GM23338 (cell line): ENCODE results near the gene PTPRN2. TPM values are rescaled to one million over a fixed set of nuclear protein-coding genes. Genes with fewer than 3 reads are reported as not detected.

Experiments
- ATAC-seq: fragments of 200-7000 bp; cut with Tn5 transposase; 3 replicates; pipeline ENCODE4 v1.9.1; 2020
- DNase-seq: peaks from one replicate; pipeline ENCODE4 v3.0.0-alpha.2; 2015; ENCODE audit warnings: low spot score
- H2AFZ ChIP-seq: fragments of 200-600 bp; sonication (generic); 2 replicates; pipeline ENCODE4 v1.8.0; 2016; ENCODE audit warnings: antibody characterized with exemption, mild to moderate bottlenecking, moderate library complexity
- H3F3A ChIP-seq: fragments of 200-600 bp; sonication (generic); replicated peaks from 2 replicates; pipeline ENCODE4 v1.8.0; 2017; ENCODE audit warnings: antibody characterized with exemption, mixed run types, low read depth
- H3K27ac ChIP-seq: fragments of 200-600 bp; sonication (generic); 2 replicates; pipeline ENCODE4 v1.6.1; 2016; ENCODE audit warnings: low read depth
- H3K27me3 ChIP-seq: fragments of 200-600 bp; sonication (generic); 2 replicates; pipeline ENCODE4 v1.8.0; 2016; ENCODE audit warnings: mild to moderate bottlenecking, mixed run types, moderate library complexity; ENCODE audit not compliant: insufficient read depth
- H3K36me3 ChIP-seq: fragments of 200-600 bp; sonication (generic); 2 replicates; pipeline ENCODE4 v1.8.0; 2016; ENCODE audit warnings: mild to moderate bottlenecking; ENCODE audit not compliant: insufficient read depth
- H3K4me1 ChIP-seq: fragments of 200-600 bp; sonication (generic); 2 replicates; pipeline ENCODE4 v1.8.0; 2016; ENCODE audit warnings: mild to moderate bottlenecking, moderate library complexity; ENCODE audit not compliant: insufficient read depth
- H3K4me2 ChIP-seq: fragments of 200-600 bp; sonication (generic); 2 replicates; pipeline ENCODE4 v1.7.1; 2017; ENCODE audit warnings: mixed run types
- H3K4me3 ChIP-seq: fragments of 200-600 bp; sonication (generic); 2 replicates; pipeline ENCODE4 v1.6.1; 2016; ENCODE audit warnings: mixed run types
- H3K79me2 ChIP-seq: fragments of 200-600 bp; sonication (generic); replicated peaks from 2 replicates; pipeline ENCODE4 v1.8.0; 2017; ENCODE audit warnings: mild to moderate bottlenecking; ENCODE audit not compliant: insufficient read depth
- H3K9me2 ChIP-seq: fragments of 200-600 bp; sonication (generic); 2 replicates; pipeline ENCODE4 v1.8.0; 2017; ENCODE audit not compliant: insufficient read depth
- H4K20me1 ChIP-seq: fragments of 200-600 bp; sonication (generic); replicated peaks from 2 replicates; pipeline ENCODE4 v1.8.0; 2017; ENCODE audit warnings: mild to moderate bottlenecking; ENCODE audit not compliant: insufficient read depth
- H3K27ac Mint-ChIP-seq: 2 replicates; pipeline ENCODE4 v1.8.0; 2020; ENCODE audit warnings: inconsistent platforms, mild to moderate bottlenecking, moderate library complexity, mixed read lengths
- H3K27me3 Mint-ChIP-seq: 3 replicates; pipeline ENCODE4 v1.8.0; 2022; ENCODE audit warnings: low read depth, mild to moderate bottlenecking, moderate library complexity, mixed read lengths, inconsistent platforms; ENCODE audit not compliant: insufficient read depth, poor library complexity
- H3K36me3 Mint-ChIP-seq: 3 replicates; pipeline ENCODE4 v1.8.0; 2021; ENCODE audit warnings: low read depth, mild to moderate bottlenecking, inconsistent platforms, moderate library complexity, mixed read lengths
- H3K4me1 Mint-ChIP-seq: 3 replicates; pipeline ENCODE4 v1.8.0; 2020; ENCODE audit warnings: mild to moderate bottlenecking, inconsistent platforms, mixed read lengths
- H3K4me3 Mint-ChIP-seq: 3 replicates; pipeline ENCODE4 v1.8.0; 2021; ENCODE audit warnings: moderate library complexity, mild to moderate bottlenecking, inconsistent platforms, mixed read lengths
- H3K9me3 Mint-ChIP-seq: 3 replicates; pipeline ENCODE4 v1.8.0; 2020; ENCODE audit warnings: moderate library complexity, mild to moderate bottlenecking, inconsistent platforms, mixed read lengths
- CREB1 ChIP-seq: fragments of 250-450 bp; sonication (Bioruptor Pico); IDR thresholded peaks from 2 replicates; pipeline ENCODE4 v1.5.0; 2020; ENCODE audit warnings: low read depth, mild to moderate bottlenecking, moderate library complexity
- CTCF ChIP-seq, 2 experiments: fragments of 200-600 bp in 1 of 2; sonication (generic) in 1 of 2; conservative IDR thresholded peaks; 2 replicates each; pipeline versions ENCODE4 v1.5.1 to v1.6.1; 2016 to 2017; ENCODE audit warnings: antibody characterized with exemption in 2 of 2, low read depth in 2 of 2, mild to moderate bottlenecking in 2 of 2, moderate library complexity in 1 of 2
- ETS1 ChIP-seq: IDR thresholded peaks from 2 replicates; pipeline ENCODE4 v1.6.1; 2016; ENCODE audit warnings: antibody characterized with exemption
- EZH2 ChIP-seq: fragments of 200-600 bp; sonication (generic); IDR thresholded peaks from one replicate; pipeline ENCODE4 v1.8.0; 2017; ENCODE audit warnings: antibody characterized with exemption, mild to moderate bottlenecking, low read depth; ENCODE audit not compliant: unreplicated experiment
- EZH2phosphoT487 ChIP-seq: fragments of 200-600 bp; sonication (generic); IDR thresholded peaks from one replicate; pipeline ENCODE4 v1.8.1; 2018; ENCODE audit warnings: antibody characterized with exemption; ENCODE audit not compliant: unreplicated experiment
- JUNB ChIP-seq: IDR thresholded peaks from one replicate; pipeline ENCODE4 v1.6.1; 2016; ENCODE audit warnings: antibody characterized with exemption; ENCODE audit not compliant: unreplicated experiment
- NANOG ChIP-seq: IDR thresholded peaks from 2 replicates; pipeline ENCODE4 v1.6.1; 2016; ENCODE audit warnings: antibody characterized with exemption, borderline replicate concordance
- POLR2AphosphoS5 ChIP-seq: IDR thresholded peaks from 2 replicates; pipeline ENCODE4 v1.6.1; 2016; ENCODE audit warnings: antibody characterized with exemption, low read depth
- STAT1 ChIP-seq: IDR thresholded peaks from one replicate; pipeline ENCODE4 v1.6.1; 2016; ENCODE audit warnings: antibody characterized with exemption; ENCODE audit not compliant: unreplicated experiment
- ZNF114 ChIP-seq: fragments of 250-450 bp; sonication (Bioruptor Pico); IDR thresholded peaks from 2 replicates; pipeline ENCODE4 v1.5.0; 2020; ENCODE audit warnings: mild to moderate bottlenecking, moderate library complexity
- polyA plus RNA-seq: library from polyadenylated mRNA; unstranded; fragments of >200 nt; fragmentation: Nextera tagmentation; extraction: Ambion mirVana; gene quantifications from 2 replicates; pipeline ENCODE4 v1.2.1, GENCODE V29; 2016
- total RNA-seq: library from RNA; depleted of rRNA; stranded (reverse); fragments of >200 nt; shearing (Covaris generic); gene quantifications from 2 replicates; pipeline ENCODE4 v1.2.3, GENCODE V29; 2014
- TF ChIP-seq, protein P1 (sequence below): IDR thresholded peaks from one replicate; pipeline ENCODE4 v1.6.1; 2018; ENCODE audit warnings: antibody characterized with exemption; ENCODE audit not compliant: unreplicated experiment

Gene PTPRN2
- total and polyA plus RNA-seq, 2 experiments from 2014 or later = 0.87 to 4.0 TPM

GRCh38 chr7:157597562-157597961 lies 990.1 kb downstream of the PTPRN2 start (continued):
- TF ChIP-seq, protein P1, sequence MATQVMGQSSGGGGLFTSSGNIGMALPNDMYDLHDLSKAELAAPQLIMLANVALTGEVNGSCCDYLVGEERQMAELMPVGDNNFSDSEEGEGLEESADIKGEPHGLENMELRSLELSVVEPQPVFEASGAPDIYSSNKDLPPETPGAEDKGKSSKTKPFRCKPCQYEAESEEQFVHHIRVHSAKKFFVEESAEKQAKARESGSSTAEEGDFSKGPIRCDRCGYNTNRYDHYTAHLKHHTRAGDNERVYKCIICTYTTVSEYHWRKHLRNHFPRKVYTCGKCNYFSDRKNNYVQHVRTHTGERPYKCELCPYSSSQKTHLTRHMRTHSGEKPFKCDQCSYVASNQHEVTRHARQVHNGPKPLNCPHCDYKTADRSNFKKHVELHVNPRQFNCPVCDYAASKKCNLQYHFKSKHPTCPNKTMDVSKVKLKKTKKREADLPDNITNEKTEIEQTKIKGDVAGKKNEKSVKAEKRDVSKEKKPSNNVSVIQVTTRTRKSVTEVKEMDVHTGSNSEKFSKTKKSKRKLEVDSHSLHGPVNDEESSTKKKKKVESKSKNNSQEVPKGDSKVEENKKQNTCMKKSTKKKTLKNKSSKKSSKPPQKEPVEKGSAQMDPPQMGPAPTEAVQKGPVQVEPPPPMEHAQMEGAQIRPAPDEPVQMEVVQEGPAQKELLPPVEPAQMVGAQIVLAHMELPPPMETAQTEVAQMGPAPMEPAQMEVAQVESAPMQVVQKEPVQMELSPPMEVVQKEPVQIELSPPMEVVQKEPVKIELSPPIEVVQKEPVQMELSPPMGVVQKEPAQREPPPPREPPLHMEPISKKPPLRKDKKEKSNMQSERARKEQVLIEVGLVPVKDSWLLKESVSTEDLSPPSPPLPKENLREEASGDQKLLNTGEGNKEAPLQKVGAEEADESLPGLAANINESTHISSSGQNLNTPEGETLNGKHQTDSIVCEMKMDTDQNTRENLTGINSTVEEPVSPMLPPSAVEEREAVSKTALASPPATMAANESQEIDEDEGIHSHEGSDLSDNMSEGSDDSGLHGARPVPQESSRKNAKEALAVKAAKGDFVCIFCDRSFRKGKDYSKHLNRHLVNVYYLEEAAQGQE = no peak
- TF ChIP-seq POLR2AphosphoS5 = no peak
- no peak for TF ChIP-seq STAT1
- no peak for TF ChIP-seq ETS1

GRCh38 chr7:157596881-157597280 lies 990.7 kb downstream of the PTPRN2 start:
- peaks cover 63% of the 10 kb centered on the region for H3K27me3 ChIP-seq
- no peaks in the 10 kb centered on the region for H4K20me1 ChIP-seq
- ATAC-seq (no peak), DNase-seq (no peak)
- H3K79me2 ChIP-seq = no peaks in the 10 kb centered on the region
- no peak overlapping the region for H3K4me3 ChIP-seq
- H3K27ac ChIP-seq = no peak overlapping the region
- H3K4me3 Mint-ChIP-seq = no peak overlapping the region
- no peak overlapping the region for H2AFZ ChIP-seq
- peaks cover 20% of the 10 kb centered on the region for H3K27me3 Mint-ChIP-seq
- H3K4me1 Mint-ChIP-seq = no peaks in the 10 kb centered on the region
- no peak overlapping the region for H3K4me2 ChIP-seq
- no peaks in the 10 kb centered on the region for H3F3A ChIP-seq
- no peaks in the 10 kb centered on the region for H3K36me3 ChIP-seq
- H3K4me1 ChIP-seq = no peaks in the 10 kb centered on the region
- H3K27ac Mint-ChIP-seq = no peak overlapping the region
- peaks cover 96% of the 10 kb centered on the region for H3K9me3 Mint-ChIP-seq
- H3K9me2 ChIP-seq = no peaks in the 10 kb centered on the region
- peaks cover 56% of the 10 kb centered on the region for H3K36me3 Mint-ChIP-seq
- no peak for TF ChIP-seq CTCF (conservative IDR thresholded peaks at IDR 0.05; ENCODE audit: low read depth in 2 of 2)
- no peak for TF ChIP-seq NANOG
- TF ChIP-seq JUNB = no peak
- TF ChIP-seq CREB1 (CRISPR knock-in tag) = no peak
- TF ChIP-seq ZNF114 = no peak
- TF ChIP-seq EZH2phosphoT487 = no peak
- TF ChIP-seq, protein P1 = no peak
- no peak for TF ChIP-seq EZH2
